Right lobe of liver (tissue), 6 donors: ENCODE measurements around the gene CAPN12. TPM values are rescaled to one million over a fixed set of nuclear protein-coding genes. Genes with fewer than 3 reads are reported as not detected.
"Not testable (repeated sequence)": the region's sequence is repeated elsewhere in the genome, so short reads cannot be mapped to it uniquely, and the experiment has no call there.

Experiments used
- ATAC-seq, 4 donors: fragments of 200-7000 bp; cut with Tn5 transposase; one replicate each; pipeline ENCODE4 v1.9.1; 2020; ENCODE audit warnings: mild to moderate bottlenecking in 4 of 4, moderate library complexity in 4 of 4
- DNase-seq, 3 donors: peaks; one replicate each; pipeline ENCODE4 v3.0.0-alpha.2; 2020
- H3K27ac ChIP-seq, 3 donors: fragments of 200-600 bp; one replicate each; pipeline ENCODE4 v1.8.0; 2022
- H3K27me3 ChIP-seq, 2 donors: fragments of 200-600 bp; one replicate each; pipeline ENCODE4 v1.8.0; 2022
- H3K36me3 ChIP-seq, 4 donors: fragments of 200-600 bp; sonication (generic) in 1 of 4; one replicate each; pipeline versions ENCODE4 v1.5.1 to v1.8.0; 2017 to 2022; ENCODE audit warnings: control low read depth in 1 of 4
- H3K4me1 ChIP-seq, 4 donors: fragments of 200-600 bp; sonication (generic) in 1 of 4; one replicate each; pipeline versions ENCODE4 v1.5.1 to v1.8.0; 2017 to 2022; ENCODE audit warnings: control low read depth in 1 of 4
- H3K4me3 ChIP-seq, 3 donors: fragments of 200-600 bp; one replicate each; pipeline ENCODE4 v1.8.0; 2022
- H3K9me3 ChIP-seq, 4 donors: fragments of 200-600 bp; sonication (generic) in 1 of 4; one replicate each; pipeline versions ENCODE4 v1.5.1 to v1.8.0; 2017 to 2022; ENCODE audit warnings: control low read depth in 1 of 4
- CTCF ChIP-seq, 4 donors: fragments of 200-600 bp in 3 of 4; fragments of 450-650 bp in 1 of 4; IDR thresholded peaks; one replicate each; pipeline versions ENCODE4 v1.5.1 to v1.8.0; 2016 to 2022; ENCODE audit warnings: antibody characterized with exemption in 4 of 4, mild to moderate bottlenecking in 2 of 4
- POLR2A ChIP-seq: fragments of 450-650 bp; IDR thresholded peaks from one replicate; pipeline ENCODE4 v1.6.1; 2017; ENCODE audit warnings: antibody characterized with exemption, mild to moderate bottlenecking
- WGBS: methylation state at CpG from one replicate; pipeline ENCODE4 v1.1.6; 2018; ENCODE audit warnings: low coverage, low lambda C conversion rate; ENCODE audit not compliant: insufficient coverage; ENCODE audit errors: missing lambda C conversion rate; 5-methylcytosine and 5-hydroxymethylcytosine counted together
- intact Hi-C, 2 donors: fragments of 100-400 bp; cut with DNase I; formaldehyde crosslinking; loops; one replicate each; pipeline versions ENCODE4 v1.11.2 to v1.14.1; 2022
- long read RNA-seq: library from polyadenylated mRNA; unstranded; transcript quantifications from one replicate; pipeline ENCODE4 v2.0.0, GENCODE V29; 2019
- total RNA-seq, 6 experiments: library from RNA; depleted of rRNA in 2 of 6; stranded (reverse); fragments of >200 nt in 2 of 6; fragmentation: NEBNext Ultra II Directional in 3 of 6; extraction: Animal tissue kit (Norgen Biotek cat#: 25700) in 3 of 6; gene quantifications; one replicate each; pipeline versions ENCODE4 v1.1.0 to v1.2.4, GENCODE V29; 2016 to 2023
- donor health status: DM: no; HTN: yes; CAD: no.
- donor health status: DM: no; HTN: no; CAD: no.
- donor health status: DM: no; HTN: no; CAD: no.
- donor health status: DM: no; HTN: yes; CAD: no.
- donor health status: DM: no; HTN: yes; CAD: no.

Gene CAPN12
- 10 to 100 TPM in 3 of 6 experiments, 1 to 10 TPM in 3; 2.2 to 45.3 (median 16.3) TPM for total RNA-seq
- long read RNA-seq, partial matches to known transcripts = 0 of 1 reads
- long read RNA-seq, other reads (novel, unspliced or antisense) = 1 of 1 reads

GRCh38 chr19:38744298-38744681 is at the start of gene CAPN12:
TSS of gene CAPN12 (minus strand) at chr19:38744474. CDS start at chr19:38744165, 309 bp downstream.
- ATAC-seq (peak in 1 of 4 donors; percentile 7), DNase-seq (no peak)
- Histone ChIP-seq H3K9me3 (no peaks in the 10 kb centered on the region), H3K27ac (no peak within 1 kb of the TSS), H3K27me3 (no peaks in the 10 kb centered on the region), H3K4me3 (no peak within 1 kb of the TSS), H3K36me3 (no peaks in the 10 kb centered on the region), H3K4me1 (no peaks in the 10 kb centered on the region)
- intact Hi-C loops = no loop called here
- TF ChIP-seq POLR2A (no peak), CTCF (IDR thresholded peaks at IDR 0.05) (no peak)
- 93% methylated on average over 3 of the region's 10 CpGs for WGBS

- Histone ChIP-seq H3K27me3 (no peaks in the 10 kb centered on the region), H3K27ac (no peak overlapping the region), H3K36me3 (no peaks in the 10 kb centered on the region), H3K4me3 (no peak overlapping the region), H3K9me3 (no peaks in the 10 kb centered on the region), H3K4me1 (no peaks in the 10 kb centered on the region)
- ATAC-seq (no peak), DNase-seq (no peak)
- no peak for TF ChIP-seq POLR2A
- no peak for TF ChIP-seq CTCF (IDR thresholded peaks at IDR 0.05)
- intact Hi-C loops = no loop called here
- WGBS = 95% methylated on average over 3 of the region's 5 CpGs
Measured at GRCh38 chr19:38793671-38794070, 49.4 kb upstream of the CAPN12 start.

- Histone ChIP-seq H3K27ac (no peak overlapping the region), H3K9me3 (no peaks in the 10 kb centered on the region), H3K27me3 (no peaks in the 10 kb centered on the region), H3K36me3 (no peaks in the 10 kb centered on the region), H3K4me1 (no peaks in the 10 kb centered on the region), H3K4me3 (no peak overlapping the region)
- DNase-seq (no peak), ATAC-seq (no peak)
- TF ChIP-seq POLR2A (no peak), CTCF (IDR thresholded peaks at IDR 0.05) (no peak)
- intact Hi-C loops = no loop called here
- WGBS = 81% methylated on average over 7 of the region's 8 CpGs
Measured at GRCh38 chr19:38793177-38793576, 48.9 kb upstream of the CAPN12 start.

GRCh38 chr19:38792250-38793111 is 48.2 kb upstream of the CAPN12 start:
- 44% methylated on average over 3 of the region's 71 CpGs for WGBS
- intact Hi-C loops = no loop called here
- Histone ChIP-seq H3K4me3 (peak overlapping the region in 2 of 3 donors; percentile 7 to 9), H3K4me1 (no peaks in the 10 kb centered on the region), H3K27ac (no peak overlapping the region), H3K9me3 (no peaks in the 10 kb centered on the region), H3K27me3 (no peaks in the 10 kb centered on the region), H3K36me3 (no peaks in the 10 kb centered on the region)
- DNase-seq (peak in 1 of 3 donors; percentile 60), ATAC-seq (peak; percentile 41 to 57 (median 49))
- peak in 3 of 4 donors; percentile 7 to 32 (median 24) for TF ChIP-seq CTCF (IDR thresholded peaks at IDR 0.05)
- no peak for TF ChIP-seq POLR2A

GRCh38 chr19:38791451-38792064 is 47.3 kb upstream of the CAPN12 start:
- H3K4me3 ChIP-seq, H3K4me1 ChIP-seq, H3K27ac ChIP-seq, H3K27me3 ChIP-seq, intact Hi-C loops, DNase-seq, H3K9me3 ChIP-seq, H3K36me3 ChIP-seq: not testable (repeated sequence)
- no CpG with 5 or more reads among the region's 40 CpGs for WGBS
- ATAC-seq = peak; percentile 82 to 89 (median 88)

GRCh38 chr19:38790507-38791403 is 46.5 kb upstream of the CAPN12 start:
- H3K27me3 ChIP-seq, H3K27ac ChIP-seq, H3K36me3 ChIP-seq, DNase-seq, H3K4me1 ChIP-seq, intact Hi-C loops, H3K4me3 ChIP-seq, H3K9me3 ChIP-seq, ATAC-seq: not testable (repeated sequence)
- 80% methylated on average over 10 of the region's 49 CpGs for WGBS
